DMS 273 treated with DMSO at 0.1 percent for 48 hours (cell line): Measurements from ENCODE around the gene OTUB2.
"Not testable (repeated sequence)": the region's sequence is repeated elsewhere in the genome, so short reads cannot be mapped to it uniquely, and the experiment has no call there.

Experiments used
- DNase-seq: peaks from one replicate; lab custom pipeline; 2025; lab: John Stamatoyannopoulos, UW

OTUB2 gene

DNA sequence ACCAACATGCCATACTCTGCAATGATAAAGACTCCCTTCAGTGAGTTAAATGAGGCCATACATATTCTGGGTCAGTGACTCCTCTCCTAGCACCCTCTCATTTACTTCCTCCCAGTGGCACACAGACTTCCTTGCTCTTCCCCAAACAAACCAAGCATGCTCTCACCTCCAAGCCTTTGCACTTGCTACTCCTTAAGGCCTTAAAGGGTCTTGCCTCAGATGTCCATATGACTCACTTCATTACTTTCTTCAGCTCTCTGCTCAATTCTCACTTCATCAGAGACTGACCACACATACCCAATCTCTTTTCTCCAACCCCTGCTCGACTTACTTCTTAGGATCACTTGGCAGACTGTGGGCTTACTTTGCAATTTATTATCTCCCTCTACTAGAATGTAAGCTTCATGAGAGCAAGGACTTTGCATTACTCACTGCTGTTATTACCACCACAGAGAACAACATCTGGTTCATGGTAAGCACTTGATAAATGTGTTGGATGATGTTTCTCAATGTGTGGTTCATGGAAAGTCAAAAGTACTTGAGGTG lies 32.1 kb downstream of the OTUB2 start:
- no peak for DNase-seq

DNA sequence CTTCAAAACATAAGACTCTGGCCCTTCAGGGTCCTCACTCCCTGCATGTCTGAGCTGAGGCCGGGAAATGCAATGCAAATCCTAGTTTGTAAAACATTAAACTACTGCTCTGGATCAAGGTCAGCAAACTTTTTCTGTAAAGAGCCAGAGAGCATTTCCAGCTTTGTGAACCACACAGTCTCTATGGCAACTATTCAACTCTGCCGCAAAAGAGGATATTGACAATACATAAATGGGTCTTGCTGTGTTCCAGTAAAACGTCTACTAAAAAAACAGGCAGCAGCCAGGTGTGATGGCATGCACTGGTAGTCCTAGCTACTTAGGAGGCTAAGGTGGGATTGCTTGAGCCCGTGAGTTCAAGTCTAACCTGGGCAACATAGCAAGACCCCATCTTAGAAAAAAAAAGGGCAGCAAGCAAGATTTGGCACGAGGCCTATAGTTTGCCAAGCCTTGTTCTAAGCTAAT lies 32.6 kb downstream of the OTUB2 start:
- no peak for DNase-seq

DNA sequence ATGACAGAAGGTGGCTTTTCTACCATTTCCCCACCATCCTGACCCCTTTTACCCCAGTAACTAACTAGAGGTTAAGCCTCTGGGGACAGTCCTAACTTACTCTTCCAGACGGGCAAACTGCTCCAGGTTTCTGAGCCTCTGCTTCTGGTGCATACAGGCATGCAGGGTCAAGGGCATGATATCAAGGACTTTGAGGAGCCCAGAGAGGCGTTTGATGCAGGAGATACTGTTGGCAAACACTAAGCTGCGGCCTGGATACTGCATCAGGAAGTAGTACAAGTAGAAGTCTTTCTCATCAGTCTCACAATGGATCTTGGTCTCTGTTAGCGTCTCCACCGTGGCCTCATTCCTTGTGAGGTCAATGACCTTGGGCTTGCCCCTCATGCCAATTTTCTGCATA lies 33.9 kb downstream of the OTUB2 start:
- DNase-seq: no peak

DNA sequence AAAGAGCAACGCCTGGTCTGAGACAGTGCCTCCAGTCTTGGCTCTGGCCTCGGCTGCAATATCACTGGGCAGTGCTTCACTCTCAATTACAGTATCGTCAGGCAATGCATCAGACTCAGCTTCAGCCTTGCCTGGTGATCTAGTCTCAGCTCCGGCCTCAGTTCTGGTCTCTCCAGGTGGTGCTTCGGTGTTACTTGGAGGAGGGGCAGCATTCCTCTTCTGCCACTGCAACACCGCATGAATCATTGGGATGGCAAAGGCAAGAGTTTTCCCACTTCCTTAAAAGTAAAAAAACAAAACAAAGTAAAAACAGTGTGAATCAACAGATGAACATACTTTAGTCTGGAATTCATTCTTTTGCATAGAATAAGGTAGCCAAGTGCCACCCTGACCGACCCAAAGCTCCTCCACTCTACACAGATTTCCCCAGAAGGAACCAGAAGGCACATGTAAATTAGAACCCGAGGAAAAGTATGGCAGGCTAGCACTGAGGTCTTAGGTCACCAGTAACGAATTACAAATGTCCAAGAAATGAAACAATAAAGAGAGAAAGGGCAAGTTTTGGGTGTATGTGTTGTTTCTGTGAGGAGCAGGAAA lies 36.3 kb downstream of the OTUB2 start:
- DNase-seq: no peak

DNA sequence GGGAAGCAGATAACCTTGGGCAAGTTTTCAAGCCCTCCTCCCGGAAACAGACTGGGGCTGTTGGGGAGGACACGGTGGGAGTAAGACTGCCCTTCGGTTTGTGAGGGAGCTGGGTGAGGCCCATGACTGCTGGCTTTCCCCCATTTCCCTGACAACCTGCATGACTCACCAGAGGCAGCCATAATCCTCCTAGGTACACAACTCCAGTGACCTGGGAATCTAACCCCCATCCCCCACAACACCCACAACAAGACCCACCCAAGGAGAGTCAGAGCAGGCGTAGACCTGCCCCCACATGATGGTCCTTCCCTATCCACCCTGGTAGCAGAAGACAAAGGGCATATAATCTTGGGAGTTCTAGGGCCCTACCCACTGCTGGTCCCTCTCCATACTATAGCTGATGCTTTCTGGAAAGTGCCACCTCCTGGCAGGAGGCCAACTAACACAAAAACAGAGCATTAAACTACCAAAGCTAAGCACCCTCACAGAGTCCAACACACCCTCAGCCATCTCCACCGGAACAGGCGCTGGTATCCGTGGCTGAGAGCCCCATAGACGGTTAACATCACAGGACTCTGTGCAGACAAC lies 40.0 kb downstream of the OTUB2 start:
- no peak for DNase-seq

DNA sequence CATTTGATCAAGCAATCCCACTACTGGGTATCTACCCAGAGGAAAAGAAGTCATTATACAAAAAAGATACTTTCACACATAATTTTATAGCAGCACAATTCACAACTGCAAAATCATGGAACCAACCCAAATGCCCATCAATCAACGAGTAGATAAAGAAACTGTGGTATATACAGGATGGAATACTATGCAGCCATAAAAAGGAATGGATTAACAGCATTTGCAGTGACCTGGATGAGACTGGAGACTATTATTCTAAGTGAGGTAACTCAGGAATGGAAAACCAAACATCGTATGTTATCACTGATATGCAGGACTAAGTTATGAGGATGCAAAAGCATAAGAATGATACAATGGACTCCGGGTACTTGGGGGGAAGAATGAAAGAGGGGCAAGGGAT lies 45.9 kb downstream of the OTUB2 start:
- not testable (repeated sequence) for DNase-seq

DNA sequence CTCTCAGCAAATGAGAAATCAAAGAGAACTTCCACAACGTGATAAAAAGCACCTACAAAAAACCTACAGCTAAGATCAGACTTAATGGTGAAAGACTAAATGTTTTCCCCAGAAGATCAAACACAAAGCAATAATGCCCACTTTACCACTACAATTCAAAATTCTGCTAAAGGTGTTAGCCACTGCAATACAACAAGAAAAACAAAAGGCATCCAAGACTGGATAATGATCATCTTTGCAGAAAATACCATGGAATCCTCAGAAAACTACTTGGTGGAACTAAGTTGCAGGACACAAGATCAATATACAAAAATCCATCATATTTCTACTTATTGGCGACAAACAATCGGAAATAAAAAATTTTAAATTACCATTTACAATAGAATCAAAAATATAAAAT lies 48.4 kb downstream of the OTUB2 start:
- no peak for DNase-seq

DNA sequence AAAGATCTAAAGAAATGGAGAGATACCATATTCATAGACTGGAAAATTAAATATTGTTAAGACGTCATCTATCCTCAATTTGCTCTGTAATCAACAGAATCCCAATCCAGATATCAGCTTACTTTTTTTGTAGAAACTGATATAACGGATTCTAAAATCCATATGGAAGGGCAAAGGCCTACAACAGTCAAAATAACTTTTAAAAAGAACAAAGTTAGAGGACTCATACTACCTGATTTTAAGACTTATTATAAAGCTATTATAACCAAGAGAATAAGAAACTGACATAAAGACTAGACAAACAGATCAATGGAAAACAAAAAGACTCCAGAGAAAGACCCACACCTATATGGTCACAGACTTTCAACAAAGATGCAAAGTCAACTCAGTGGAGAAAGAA lies 48.9 kb downstream of the OTUB2 start:
- DNase-seq: no peak

DNA sequence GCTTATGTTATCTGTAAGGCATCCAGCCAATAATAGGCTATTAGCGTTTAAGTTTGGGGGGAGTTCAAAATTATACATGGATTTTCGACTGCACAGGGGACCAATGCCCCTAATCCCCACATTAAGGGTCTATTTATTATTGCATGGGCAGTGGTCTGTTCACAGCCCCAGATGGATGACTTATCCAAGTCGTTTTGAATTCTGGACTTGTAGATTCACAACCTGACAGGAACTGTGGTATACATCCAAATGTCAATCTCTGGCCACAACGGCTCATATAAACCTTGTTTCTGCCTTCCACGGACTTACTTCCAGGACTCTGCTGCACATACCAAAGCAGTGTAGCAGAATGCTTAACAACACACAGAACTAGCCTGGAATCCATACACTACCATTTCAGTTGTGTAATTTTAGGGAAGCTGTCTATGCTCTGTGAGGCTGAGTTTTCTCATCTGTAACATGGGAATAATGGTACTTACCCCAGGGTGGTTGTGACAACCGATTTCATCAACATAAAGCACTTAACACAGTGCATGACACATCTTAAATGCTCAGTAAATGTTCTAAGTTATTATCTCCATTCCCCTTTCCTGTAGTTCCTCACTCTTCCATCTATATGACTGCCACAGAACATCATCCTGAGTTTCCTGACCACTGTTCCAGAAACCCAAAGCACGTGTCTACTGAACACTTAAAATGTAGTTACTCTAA lies 51.1 kb downstream of the OTUB2 start:
- no peak for DNase-seq

DNA sequence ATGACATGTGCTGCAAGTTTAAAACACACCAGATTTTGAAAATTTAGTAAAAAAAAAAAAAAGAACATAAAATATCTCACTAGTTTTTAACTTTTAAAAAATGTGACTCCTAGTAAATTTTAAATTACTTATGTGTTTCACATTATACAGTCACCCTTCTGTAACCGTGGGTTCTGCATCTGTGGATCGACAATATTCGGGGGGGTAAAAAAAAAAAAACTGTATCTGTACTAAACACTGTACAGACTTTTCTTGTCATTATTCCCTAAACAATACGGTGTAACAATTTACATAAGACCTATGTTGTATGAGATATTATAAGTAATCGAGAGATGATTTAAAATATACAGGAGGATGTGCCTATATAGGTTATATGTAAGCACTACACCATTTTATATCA lies 51.7 kb downstream of the OTUB2 start:
- DNase-seq: no peak

DNA sequence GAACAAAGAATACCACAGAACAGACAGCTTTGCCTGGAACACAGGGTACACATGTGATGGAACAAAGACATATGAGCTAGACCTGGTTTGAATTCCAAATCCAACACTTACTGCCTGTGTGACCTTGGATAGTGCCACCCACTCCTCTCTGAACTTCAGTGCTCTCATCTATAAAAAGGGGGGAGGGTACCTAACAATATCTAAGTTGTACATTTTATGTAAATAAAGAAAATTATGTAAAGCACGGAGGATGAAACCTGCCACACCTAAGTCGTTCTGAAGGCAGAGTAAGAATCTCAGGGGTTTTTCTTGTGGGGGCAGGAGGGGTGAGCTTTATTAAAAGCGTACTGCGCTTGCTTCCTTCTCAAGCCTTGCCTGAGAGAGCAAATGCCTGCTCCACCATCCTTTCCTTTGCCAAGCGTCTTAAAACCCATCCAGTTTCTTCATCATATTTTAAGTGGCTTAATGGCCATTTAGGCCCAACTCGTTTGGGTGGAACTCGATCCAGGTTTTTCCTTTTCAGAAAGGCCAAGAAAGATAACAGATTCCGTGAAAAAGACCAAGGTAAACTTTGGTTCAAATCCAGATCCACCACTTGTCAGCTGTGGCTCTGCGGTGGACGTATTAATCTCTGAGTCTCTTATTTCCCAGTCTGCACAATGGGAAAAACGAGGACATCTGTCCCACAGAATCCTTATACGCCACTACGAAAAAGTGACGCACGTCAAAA lies 53.9 kb downstream of the OTUB2 start:
- DNase-seq: peak; percentile 9

DNA sequence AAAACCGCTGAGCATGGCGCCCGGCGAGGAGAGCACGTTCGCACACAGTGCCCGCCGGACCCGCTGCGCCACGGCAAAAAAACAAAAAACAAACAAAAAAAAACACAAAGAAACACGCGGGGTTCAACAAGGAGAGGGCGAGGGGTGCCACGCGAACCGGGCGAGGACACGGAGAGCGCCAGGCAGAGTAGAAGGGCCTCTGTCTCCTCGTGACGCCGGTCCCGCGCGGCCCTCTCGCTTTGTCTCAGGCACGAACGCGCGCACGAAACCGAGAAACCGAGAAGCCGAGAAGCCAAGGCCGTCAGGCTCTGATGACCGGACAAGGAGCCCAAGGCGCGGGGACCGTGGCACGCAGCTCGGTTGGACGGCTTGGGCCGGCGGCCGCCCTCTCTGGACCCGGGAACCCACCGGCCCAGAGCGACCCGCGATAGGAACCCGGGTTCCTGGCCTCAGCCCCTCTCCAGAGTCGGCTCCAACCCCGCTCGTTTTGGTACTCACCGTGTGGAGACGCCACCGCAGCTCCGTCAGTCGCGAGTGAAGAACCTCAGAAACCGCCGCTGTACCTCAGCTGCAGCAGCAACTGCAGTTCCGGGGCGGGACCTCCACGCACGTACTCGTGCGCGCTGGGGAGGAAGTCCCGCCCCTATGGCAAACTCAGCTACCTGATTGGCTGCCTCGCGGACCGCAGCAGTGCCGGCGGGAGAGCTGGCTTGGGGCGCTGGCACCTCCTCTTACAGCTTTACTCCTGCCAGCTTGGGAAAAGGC lies 54.7 kb downstream of the OTUB2 start, which contains the start of the genes DDX24 and IFI27L1:
DDX24 (minus strand) TSS at position 582 of the 765 bp plus-strand sequence. CDS start 1,460 bp downstream, outside the sequence.
IFI27L1 (plus strand) TSS at position 690 of the 765 bp plus-strand sequence. CDS start 15,628 bp downstream, outside the sequence.
- DNase-seq: peak; percentile 85

DNA sequence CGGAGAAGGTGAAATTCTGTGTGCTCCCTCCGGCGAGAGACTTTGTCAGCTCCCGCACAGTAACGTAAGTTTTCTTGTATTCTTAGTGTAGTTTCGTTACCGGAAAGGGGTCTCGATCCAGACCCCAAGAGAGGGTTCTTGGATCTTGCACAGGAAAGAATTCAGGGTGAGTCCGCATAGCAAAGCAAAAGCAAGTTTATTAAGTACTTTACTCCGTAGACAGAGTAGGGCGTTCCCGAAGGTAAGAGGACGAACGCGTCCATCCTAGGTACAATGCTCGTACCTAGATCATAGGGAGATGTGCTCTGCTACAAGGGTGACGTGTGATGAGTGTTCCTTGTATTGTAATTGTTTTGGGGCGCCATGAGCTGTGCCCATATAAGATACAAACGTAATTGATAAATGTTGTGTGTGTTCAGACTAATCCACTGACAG lies 55.3 kb downstream of the OTUB2 start:
- DNase-seq: no peak

DNA sequence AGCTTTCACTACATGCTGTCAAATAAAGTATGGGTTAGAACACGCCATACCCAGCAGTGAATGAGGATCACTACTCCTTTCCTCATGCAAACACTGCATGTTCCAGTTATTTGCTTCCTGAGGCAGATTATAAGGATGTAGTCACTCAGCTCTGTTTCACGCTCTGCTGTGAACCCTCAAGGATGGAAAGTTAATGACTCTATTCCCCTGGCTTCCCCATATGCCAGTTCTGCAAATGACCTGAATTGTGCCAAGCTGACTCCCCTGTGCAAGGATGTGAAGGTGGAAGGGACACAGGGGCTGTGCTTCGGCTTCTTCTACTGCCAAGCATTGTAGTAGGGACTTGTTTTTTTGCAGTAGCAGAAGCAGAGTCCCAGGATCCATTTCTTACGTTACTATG lies 61.8 kb downstream of the OTUB2 start:
- DNase-seq: no peak

DNA sequence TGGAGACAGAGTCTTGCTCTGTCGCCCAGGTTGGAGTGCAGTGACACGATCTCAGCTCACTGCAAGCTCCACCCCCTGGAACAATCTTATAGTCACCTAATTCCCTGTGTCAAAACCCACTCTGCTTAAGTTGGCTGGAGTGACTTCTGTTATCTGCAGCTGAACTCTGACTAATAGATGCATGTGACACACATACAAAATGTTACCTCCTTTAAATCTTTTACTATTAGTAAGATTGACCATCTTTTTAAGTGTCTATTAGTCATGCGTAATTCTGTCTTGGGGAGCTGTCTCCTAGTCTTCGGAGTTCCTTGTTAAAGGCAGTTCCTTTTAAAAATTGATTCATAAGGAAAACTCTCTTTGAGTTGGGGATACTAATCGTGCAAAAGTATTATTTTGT lies 62.4 kb downstream of the OTUB2 start:
- no peak for DNase-seq

DNA sequence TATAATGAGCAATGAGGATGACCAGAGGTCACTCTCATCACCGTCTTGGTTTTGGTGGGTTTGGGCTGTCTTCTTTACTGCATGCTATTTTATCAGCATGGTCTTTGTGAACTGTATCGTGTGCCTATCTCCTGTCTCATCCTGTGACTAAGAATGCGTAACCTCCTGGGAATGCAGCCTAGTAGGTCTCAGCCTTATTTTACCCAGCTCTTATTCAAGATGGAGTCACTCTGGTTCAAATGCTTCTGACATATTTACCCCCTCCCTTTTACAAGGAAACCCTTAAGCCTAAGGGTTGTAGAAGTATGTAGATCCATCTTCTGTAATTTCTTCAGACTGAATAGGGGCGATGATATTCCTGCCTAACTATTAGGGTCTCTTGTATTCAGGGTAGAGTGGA lies 63.3 kb downstream of the OTUB2 start:
- no peak for DNase-seq

DNA sequence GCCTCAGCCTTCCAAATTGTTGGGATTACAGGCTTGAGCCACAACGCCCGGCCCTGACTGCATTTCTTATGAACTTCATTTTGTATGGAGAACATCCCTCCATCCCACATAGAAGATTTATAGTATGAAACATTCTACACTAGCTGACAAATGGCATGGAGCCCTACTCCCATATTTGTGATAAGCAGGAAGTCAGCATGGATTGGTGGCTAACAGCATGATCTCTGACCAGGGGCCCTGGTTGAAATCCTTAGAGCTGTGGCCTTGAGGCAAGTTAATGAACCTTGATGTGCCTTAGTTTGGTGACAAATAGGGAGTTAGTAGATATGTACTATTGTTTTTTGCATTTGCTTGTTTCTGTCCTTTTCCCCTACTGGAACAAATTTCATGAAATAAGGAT lies 67.3 kb downstream of the OTUB2 start:
- DNase-seq: no peak

DNA sequence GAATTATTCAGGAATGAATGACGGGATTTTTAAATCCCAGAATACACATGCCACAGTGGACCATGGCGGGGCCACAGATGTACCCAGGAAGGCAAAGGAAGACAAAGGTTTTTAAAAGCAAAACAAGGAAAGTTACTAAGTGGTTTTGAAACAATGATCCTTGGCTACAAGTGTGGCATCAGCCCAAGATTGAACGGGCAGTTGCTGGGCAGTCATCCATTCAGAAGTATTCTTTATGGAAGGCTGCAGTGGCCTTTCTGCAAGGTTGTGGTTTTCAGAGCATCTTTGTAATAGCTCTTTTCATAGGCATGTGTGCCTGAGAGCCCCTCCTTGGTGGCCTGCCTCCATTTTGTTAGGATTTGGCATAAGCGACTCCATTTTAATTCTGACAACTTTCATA lies 71.0 kb downstream of the OTUB2 start:
- no peak for DNase-seq
